SK-N-SH treated with all-trans-retinoic acid at 6 μM for 48 hours (cell line): ENCODE measurements around the gene SAMD4A.

Experiments
- ARNTL ChIP-seq: fragments of 450-650 bp; formaldehyde crosslinking; IDR thresholded peaks from 2 replicates; pipeline ENCODE4 v1.5.0; 2020; ENCODE audit warnings: low read depth, mild to moderate bottlenecking, moderate library complexity, borderline replicate concordance
- BACH2 ChIP-seq: fragments of 250-450 bp; sonication (Bioruptor Pico); IDR thresholded peaks from 2 replicates; pipeline ENCODE4 v1.9.0; 2021; ENCODE audit warnings: mild to moderate bottlenecking, borderline replicate concordance
- CREB5 ChIP-seq: fragments of 250-450 bp; sonication (Bioruptor Pico); IDR thresholded peaks from 2 replicates; pipeline ENCODE4 v1.5.1; 2020; ENCODE audit warnings: low read depth, mild to moderate bottlenecking, moderate library complexity
- OSR1 ChIP-seq: fragments of 250-450 bp; sonication (Bioruptor Pico); IDR thresholded peaks from 2 replicates; pipeline ENCODE4 v1.8.0; 2022; ENCODE audit warnings: moderate library complexity, mild to moderate bottlenecking, inconsistent platforms
- PATZ1 ChIP-seq: fragments of 250-450 bp; sonication (Bioruptor Pico); IDR thresholded peaks from 2 replicates; pipeline ENCODE4 v1.8.0; 2020; ENCODE audit warnings: mild to moderate bottlenecking, moderate library complexity, borderline replicate concordance
- RARB ChIP-seq: fragments of 250-450 bp; sonication (Bioruptor Pico); IDR thresholded peaks from 2 replicates; pipeline ENCODE4 v1.8.0; 2021; ENCODE audit warnings: mild to moderate bottlenecking, moderate library complexity
- TCF4 ChIP-seq: fragments of 250-450 bp; sonication (Bioruptor Pico); IDR thresholded peaks from 2 replicates; pipeline ENCODE4 v1.8.0; 2021; ENCODE audit warnings: mild to moderate bottlenecking, moderate library complexity, borderline replicate concordance
- TOX ChIP-seq: fragments of 250-450 bp; sonication (Bioruptor Pico); IDR thresholded peaks from 2 replicates; pipeline ENCODE4 v1.8.0; 2021; ENCODE audit warnings: mild to moderate bottlenecking, moderate library complexity, borderline replicate concordance
- ZFP3 ChIP-seq: fragments of 250-450 bp; sonication (Bioruptor Pico); IDR thresholded peaks from 2 replicates; pipeline ENCODE4 v1.5.0; 2020; ENCODE audit warnings: mild to moderate bottlenecking, moderate library complexity
- ZFP30 ChIP-seq: fragments of 450-650 bp; formaldehyde crosslinking; IDR thresholded peaks from 2 replicates; pipeline ENCODE4 v1.5.0; 2022; ENCODE audit warnings: mild to moderate bottlenecking, moderate library complexity
- ZNF70 ChIP-seq: fragments of 450-650 bp; formaldehyde crosslinking; IDR thresholded peaks from 2 replicates; pipeline ENCODE4 v1.5.0; 2020; ENCODE audit warnings: mild to moderate bottlenecking, moderate library complexity
- ZNF8 ChIP-seq: fragments of 450-650 bp; formaldehyde crosslinking; IDR thresholded peaks from 2 replicates; pipeline ENCODE4 v1.5.0; 2020; ENCODE audit warnings: mild to moderate bottlenecking, moderate library complexity
- TF ChIP-seq, protein P1 (sequence below): fragments of 250-450 bp; sonication (Bioruptor Pico); IDR thresholded peaks from 2 replicates; pipeline ENCODE4 v1.5.0; 2020; ENCODE audit warnings: mild to moderate bottlenecking, moderate library complexity

- TF ChIP-seq PATZ1 (no peak), ZFP3 (CRISPR knock-in tag) (no peak), ZNF8 (CRISPR knock-in tag) (no peak), TOX (CRISPR knock-in tag) (no peak), CREB5 (CRISPR knock-in tag) (no peak), TCF4 (no peak), OSR1 (no peak), ARNTL (CRISPR knock-in tag) (no peak), ZFP30 (no peak), RARB (CRISPR knock-in tag) (no peak), ZNF70 (CRISPR knock-in tag) (no peak), BACH2 (no peak)
- TF ChIP-seq, protein P1, sequence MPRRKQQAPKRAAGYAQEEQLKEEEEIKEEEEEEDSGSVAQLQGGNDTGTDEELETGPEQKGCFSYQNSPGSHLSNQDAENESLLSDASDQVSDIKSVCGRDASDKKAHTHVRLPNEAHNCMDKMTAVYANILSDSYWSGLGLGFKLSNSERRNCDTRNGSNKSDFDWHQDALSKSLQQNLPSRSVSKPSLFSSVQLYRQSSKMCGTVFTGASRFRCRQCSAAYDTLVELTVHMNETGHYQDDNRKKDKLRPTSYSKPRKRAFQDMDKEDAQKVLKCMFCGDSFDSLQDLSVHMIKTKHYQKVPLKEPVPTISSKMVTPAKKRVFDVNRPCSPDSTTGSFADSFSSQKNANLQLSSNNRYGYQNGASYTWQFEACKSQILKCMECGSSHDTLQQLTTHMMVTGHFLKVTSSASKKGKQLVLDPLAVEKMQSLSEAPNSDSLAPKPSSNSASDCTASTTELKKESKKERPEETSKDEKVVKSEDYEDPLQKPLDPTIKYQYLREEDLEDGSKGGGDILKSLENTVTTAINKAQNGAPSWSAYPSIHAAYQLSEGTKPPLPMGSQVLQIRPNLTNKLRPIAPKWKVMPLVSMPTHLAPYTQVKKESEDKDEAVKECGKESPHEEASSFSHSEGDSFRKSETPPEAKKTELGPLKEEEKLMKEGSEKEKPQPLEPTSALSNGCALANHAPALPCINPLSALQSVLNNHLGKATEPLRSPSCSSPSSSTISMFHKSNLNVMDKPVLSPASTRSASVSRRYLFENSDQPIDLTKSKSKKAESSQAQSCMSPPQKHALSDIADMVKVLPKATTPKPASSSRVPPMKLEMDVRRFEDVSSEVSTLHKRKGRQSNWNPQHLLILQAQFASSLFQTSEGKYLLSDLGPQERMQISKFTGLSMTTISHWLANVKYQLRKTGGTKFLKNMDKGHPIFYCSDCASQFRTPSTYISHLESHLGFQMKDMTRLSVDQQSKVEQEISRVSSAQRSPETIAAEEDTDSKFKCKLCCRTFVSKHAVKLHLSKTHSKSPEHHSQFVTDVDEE = no peak
Observed at GRCh38 chr14:54809767-54810166, 242.8 kb downstream of the SAMD4A start.
